Activated T-cell treated with anti-CD3 and anti-CD28 coated beads, Interleukin-2, amount 50 U/mL, for 72 hours (primary cell): ENCODE data around the gene SLC41A3. TPM values are rescaled to one million over a fixed set of nuclear protein-coding genes. Genes with fewer than 3 reads are reported as not detected.
A peak's percentile ranks its signal among the peaks of the same experiment; 100 is the strongest.

Source experiments
- ATAC-seq, 2 donors: fragments of 150-1000 bp; cut with Tn5 transposase; replicated peaks in 1 of 2; 2 replicates each; pipeline ENCODE4 v1.10.0; 2021; ENCODE audit warnings: moderate library complexity in 2 of 2, mild to moderate bottlenecking in 1 of 2
- DNase-seq, 2 donors: peaks; one replicate each; pipeline ENCODE4 v3.0.0; 2021 to 2022; ENCODE audit warnings: mixed read lengths in 1 of 2
- H3K27ac Mint-ChIP-seq: one replicate; pipeline ENCODE4 v1.8.0; 2022; ENCODE audit warnings: mild to moderate bottlenecking, moderate library complexity, mixed read lengths
- H3K27me3 Mint-ChIP-seq: one replicate; pipeline ENCODE4 v1.8.0; 2022; ENCODE audit warnings: low read depth, mixed read lengths
- H3K36me3 Mint-ChIP-seq, 2 donors: one replicate each; pipeline ENCODE4 v1.8.0; 2022; ENCODE audit warnings: mixed read lengths in 2 of 2, mild to moderate bottlenecking in 1 of 2; ENCODE audit not compliant: insufficient read depth in 2 of 2
- H3K4me1 Mint-ChIP-seq: one replicate; pipeline ENCODE4 v1.8.0; 2022; ENCODE audit warnings: low read depth, mixed read lengths
- H3K4me3 Mint-ChIP-seq, 2 donors: one replicate each; pipeline ENCODE4 v1.8.0; 2022; ENCODE audit warnings: mild to moderate bottlenecking in 2 of 2, mixed read lengths in 2 of 2, moderate library complexity in 2 of 2
- H3K9me3 Mint-ChIP-seq, 2 donors: one replicate each; pipeline ENCODE4 v1.8.0; 2022; ENCODE audit warnings: mixed read lengths in 2 of 2
- total RNA-seq, 2 donors: library from RNA; stranded (reverse); gene quantifications; one replicate each; pipeline ENCODE4 v1.2.3, GENCODE V29; 2022

The SLC41A3 gene
- total RNA-seq, 2 donors from 2014 or later, result 32.3 to 34.5 TPM

GRCh38 chr3:126057501-126057819, 26.5 kb downstream of the SLC41A3 start:
- no peak overlapping the region for H3K27ac Mint-ChIP-seq
- no peak for DNase-seq

GRCh38 chr3:126056681-126057500, 27.0 kb downstream of the SLC41A3 start:
- no peak overlapping the region for H3K27ac Mint-ChIP-seq
- ATAC-seq, result no peak
- peaks cover 24% of the 10 kb centered on the region for H3K4me1 Mint-ChIP-seq
- no peak for DNase-seq
- no peaks in the 10 kb centered on the region for H3K27me3 Mint-ChIP-seq
- no peaks in the 10 kb centered on the region for H3K9me3 Mint-ChIP-seq
- no peaks in the 10 kb centered on the region for H3K36me3 Mint-ChIP-seq
- no peak overlapping the region for H3K4me3 Mint-ChIP-seq

More at GRCh38 chr3:126057501-126057819, 26.5 kb downstream of the SLC41A3 start:
- Mint-ChIP-seq H3K36me3 (no peaks in the 10 kb centered on the region), H3K9me3 (no peaks in the 10 kb centered on the region), H3K27me3 (no peaks in the 10 kb centered on the region), H3K4me3 (no peak overlapping the region), H3K4me1 (peaks cover 20% of the 10 kb centered on the region)
- ATAC-seq, result no peak

- H3K9me3 Mint-ChIP-seq, result no peaks in the 10 kb centered on the region
- peaks cover 24% of the 10 kb centered on the region for H3K4me1 Mint-ChIP-seq
- DNase-seq (no peak), ATAC-seq (no peak)
- no peaks in the 10 kb centered on the region for H3K27me3 Mint-ChIP-seq
- no peak overlapping the region for H3K4me3 Mint-ChIP-seq
- H3K27ac Mint-ChIP-seq, result no peak overlapping the region
- H3K36me3 Mint-ChIP-seq, result no peaks in the 10 kb centered on the region
Measured at GRCh38 chr3:126056088-126056487, 27.8 kb downstream of the SLC41A3 start.

DNA sequence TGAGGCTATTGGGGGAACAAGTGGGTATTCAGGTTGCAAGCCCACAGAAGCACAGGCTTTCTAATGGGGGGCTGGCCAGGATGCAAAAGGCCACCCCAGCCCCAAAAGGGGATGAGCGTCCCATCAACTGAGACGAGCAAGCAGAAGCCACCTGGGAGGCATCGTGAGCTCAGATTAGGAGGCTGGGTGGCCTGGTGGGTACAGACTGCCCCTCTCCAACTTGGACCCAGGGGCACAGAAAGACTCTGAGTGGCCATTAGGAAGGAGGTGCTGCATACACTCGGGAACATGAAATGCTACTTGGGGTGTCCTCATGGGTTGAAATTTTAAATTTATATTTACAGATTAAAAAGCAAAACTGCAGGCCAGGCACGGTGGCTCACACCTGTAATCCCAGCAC, 29.1 kb downstream of the SLC41A3 start:
- ATAC-seq (no peak), DNase-seq (no peak)
- Mint-ChIP-seq H3K27me3 (no peaks in the 10 kb centered on the region), H3K9me3 (no peaks in the 10 kb centered on the region), H3K4me3 (no peak overlapping the region), H3K27ac (no peak overlapping the region), H3K36me3 (no peaks in the 10 kb centered on the region), H3K4me1 (peaks cover 24% of the 10 kb centered on the region)

- DNase-seq, result no peak
- peak; percentile 34 to 68 for ATAC-seq
- no peaks in the 10 kb centered on the region for H3K9me3 Mint-ChIP-seq
- no peak overlapping the region for H3K27ac Mint-ChIP-seq
- no peaks in the 10 kb centered on the region for H3K27me3 Mint-ChIP-seq
- H3K4me3 Mint-ChIP-seq, result no peak overlapping the region
- no peaks in the 10 kb centered on the region for H3K36me3 Mint-ChIP-seq
- peaks cover 24% of the 10 kb centered on the region for H3K4me1 Mint-ChIP-seq
Measured at GRCh38 chr3:126053949-126054569, 29.9 kb downstream of the SLC41A3 start.

DNA sequence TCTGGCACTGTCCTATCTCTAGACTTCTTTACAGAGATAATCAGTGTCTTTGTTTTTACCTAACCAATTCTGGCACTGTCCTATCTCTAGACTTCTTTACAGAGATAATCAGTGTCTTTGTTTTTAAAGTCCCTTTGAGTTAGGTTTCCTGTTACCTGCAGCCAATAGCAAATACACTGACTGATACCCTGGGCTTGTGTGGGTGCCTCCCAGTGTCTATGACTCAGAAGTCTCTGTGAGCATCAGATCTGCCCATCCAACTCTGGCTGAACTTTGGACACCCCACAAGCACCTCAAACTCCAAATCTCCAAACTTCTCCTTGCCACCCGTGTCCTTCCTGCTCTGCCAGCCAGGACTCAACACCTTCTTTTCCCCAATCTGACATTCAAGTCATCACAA, 30.4 kb downstream of the SLC41A3 start:
- DNase-seq, result no peak
- peak; percentile 50 to 70 for ATAC-seq
- Mint-ChIP-seq H3K27me3 (no peaks in the 10 kb centered on the region), H3K27ac (no peak overlapping the region), H3K9me3 (no peaks in the 10 kb centered on the region), H3K4me1 (peaks cover 24% of the 10 kb centered on the region), H3K36me3 (no peaks in the 10 kb centered on the region), H3K4me3 (no peak overlapping the region)

DNA sequence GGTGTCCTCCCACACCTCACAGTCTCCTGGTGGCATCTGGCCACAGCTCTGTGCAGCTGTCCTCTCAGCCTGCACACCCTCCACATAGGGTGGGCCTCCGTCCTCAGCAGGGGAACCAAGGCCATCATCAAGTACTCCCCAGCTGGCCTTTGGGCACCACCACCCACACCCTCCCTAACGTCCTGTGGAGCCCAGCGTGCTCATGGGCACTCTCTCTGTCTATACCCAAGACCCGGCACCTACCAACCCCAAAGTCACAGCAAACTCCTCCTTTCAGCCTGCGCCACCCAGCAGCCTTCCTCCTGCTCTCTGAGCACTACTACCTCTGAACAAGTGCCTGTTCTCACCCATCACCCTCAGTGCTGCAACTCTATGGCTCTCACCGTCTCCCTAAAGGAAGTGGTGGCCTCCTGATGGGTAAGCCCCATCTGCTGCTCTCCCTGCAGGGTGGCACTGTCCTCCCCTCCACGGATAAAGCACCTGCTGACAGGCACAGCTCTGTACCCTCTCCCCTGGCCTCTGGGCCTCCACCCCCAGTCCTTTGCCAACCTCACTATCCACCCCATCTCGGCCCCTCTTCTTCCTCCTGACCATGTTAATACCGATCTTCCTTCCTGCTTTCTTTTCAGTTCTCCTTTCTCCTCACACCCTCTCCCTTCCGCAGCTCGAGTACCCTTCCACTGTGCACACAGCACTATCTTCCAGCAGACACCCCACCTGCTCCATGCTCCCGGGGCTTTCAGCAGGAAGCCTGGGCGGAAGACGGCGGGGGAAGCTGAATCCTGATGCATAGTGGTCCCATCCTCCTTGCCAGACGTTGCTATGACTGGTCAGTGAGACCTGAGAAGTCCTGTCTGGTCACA, 31.5 kb downstream of the SLC41A3 start:
- peak in 1 of 2 donors; percentile 34 for ATAC-seq

GRCh38 chr3:126051741-126052140, 32.2 kb downstream of the SLC41A3 start:
- Mint-ChIP-seq H3K9me3 (no peaks in the 10 kb centered on the region), H3K27ac (no peak overlapping the region), H3K4me3 (no peak overlapping the region), H3K4me1 (peaks cover 24% of the 10 kb centered on the region), H3K27me3 (no peaks in the 10 kb centered on the region), H3K36me3 (no peaks in the 10 kb centered on the region)
- DNase-seq (no peak), ATAC-seq (no peak)

More for the DNA sequence above, 31.5 kb downstream of the SLC41A3 start:
- H3K4me1 Mint-ChIP-seq, result peaks cover 24% of the 10 kb centered on the region
- DNase-seq, result no peak
- H3K4me3 Mint-ChIP-seq, result no peak overlapping the region
- H3K27ac Mint-ChIP-seq, result peak overlapping the region; percentile 24
- H3K27me3 Mint-ChIP-seq, result no peaks in the 10 kb centered on the region
- no peaks in the 10 kb centered on the region for H3K36me3 Mint-ChIP-seq
- no peaks in the 10 kb centered on the region for H3K9me3 Mint-ChIP-seq

DNA sequence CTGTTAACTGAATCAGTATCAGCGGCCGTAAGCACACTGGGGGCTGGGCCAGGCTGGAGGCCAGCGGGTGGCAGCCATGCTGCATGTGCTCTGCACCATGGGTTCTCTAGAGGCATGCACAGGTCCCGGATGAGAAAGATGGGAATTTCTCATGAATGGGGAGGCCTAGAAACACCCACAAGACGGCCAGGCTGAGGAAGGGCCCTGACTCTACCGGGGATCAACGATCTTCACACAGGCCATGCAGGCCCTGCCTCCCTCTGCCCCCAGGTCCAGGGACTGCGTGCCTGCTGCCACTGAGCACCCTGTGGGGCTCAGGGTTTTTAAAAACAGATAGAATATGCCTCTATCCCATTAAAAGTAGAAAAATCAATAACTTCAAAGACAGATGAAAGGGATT, 32.7 kb downstream of the SLC41A3 start:
- Mint-ChIP-seq H3K27ac (no peak overlapping the region), H3K9me3 (no peaks in the 10 kb centered on the region), H3K27me3 (no peaks in the 10 kb centered on the region), H3K36me3 (peaks cover 0 to 1% of the 10 kb centered on the region in 2 donors), H3K4me3 (no peak overlapping the region), H3K4me1 (peaks cover 24% of the 10 kb centered on the region)
- DNase-seq (no peak), ATAC-seq (no peak)

DNA sequence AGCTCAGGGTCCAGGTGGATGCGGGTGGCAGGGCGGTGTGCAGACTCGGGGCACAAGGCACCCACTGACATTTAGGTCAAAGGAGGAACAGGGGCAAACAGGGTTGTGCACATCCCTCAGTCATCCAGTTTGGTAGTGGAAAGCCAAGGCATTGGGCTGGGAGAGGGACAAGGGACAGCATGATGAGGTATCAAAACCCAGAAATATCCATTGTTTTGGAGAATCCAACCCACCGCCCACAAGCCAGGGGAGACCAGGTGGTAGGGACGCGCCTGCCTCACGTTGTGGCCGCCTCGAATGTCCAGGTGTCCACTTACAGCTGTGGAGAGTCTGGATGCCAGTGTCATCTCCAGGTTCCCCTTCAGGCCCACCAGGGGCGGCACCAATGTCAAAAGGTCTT, 33.3 kb downstream of the SLC41A3 start:
- ATAC-seq (no peak), DNase-seq (no peak)
- peaks cover 0 to 1% of the 10 kb centered on the region in 2 donors for H3K36me3 Mint-ChIP-seq
- no peaks in the 10 kb centered on the region for H3K9me3 Mint-ChIP-seq
- H3K4me1 Mint-ChIP-seq, result peaks cover 24% of the 10 kb centered on the region
- no peaks in the 10 kb centered on the region for H3K27me3 Mint-ChIP-seq
- H3K27ac Mint-ChIP-seq, result no peak overlapping the region
- H3K4me3 Mint-ChIP-seq, result no peak overlapping the region

DNA sequence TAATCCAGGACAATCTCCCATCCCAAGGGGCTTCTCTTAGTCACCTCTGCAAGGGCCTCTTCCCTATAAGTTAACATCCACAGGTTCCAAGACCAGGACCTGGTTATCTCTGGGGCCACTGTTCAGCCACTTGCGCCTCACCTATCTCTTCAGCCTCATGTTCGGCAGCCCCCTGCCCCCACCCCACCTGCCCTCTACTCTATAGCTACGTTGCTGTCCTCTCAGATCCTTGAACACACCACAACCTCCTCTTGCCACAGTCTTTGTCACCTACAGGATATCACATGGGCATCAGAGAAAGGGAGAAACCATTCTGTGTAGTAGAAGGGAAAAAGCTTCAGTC, 33.9 kb downstream of the SLC41A3 start:
- no peaks in the 10 kb centered on the region for H3K27me3 Mint-ChIP-seq

DNA sequence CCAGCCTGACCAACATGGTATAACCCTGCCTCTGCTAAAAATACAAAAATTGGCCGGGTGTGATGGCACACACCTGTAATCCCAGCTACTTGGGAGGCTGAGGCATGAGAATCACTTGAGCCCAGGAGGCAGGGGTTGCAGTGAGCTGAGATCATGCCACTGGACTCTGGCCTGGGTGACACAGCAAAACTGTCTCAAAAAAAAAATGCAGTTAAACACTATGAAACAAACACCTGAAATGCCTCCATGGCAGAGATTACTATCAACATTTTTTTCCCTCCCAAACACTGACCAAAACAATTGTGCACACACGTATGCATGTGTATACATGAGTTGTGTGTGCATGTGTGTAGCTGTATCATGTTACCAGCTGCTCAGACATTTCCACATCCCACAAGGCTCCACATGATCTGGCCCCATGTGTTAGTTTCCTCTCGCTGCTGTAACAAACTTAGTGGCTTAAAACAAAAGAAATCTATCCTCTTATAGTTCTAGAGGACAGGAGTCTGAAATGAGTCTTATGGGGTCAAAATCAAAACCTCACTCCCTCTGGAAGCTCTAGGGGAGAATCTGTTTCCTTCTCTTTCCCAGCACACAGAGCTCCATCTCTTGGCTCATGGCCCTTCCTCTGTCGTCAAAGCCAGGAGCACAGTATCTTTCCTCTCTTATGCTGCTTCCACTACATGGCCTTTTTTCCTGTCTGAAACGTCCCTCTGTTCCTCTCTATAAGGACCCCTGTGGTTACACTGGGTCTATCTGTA, 34.5 kb downstream of the SLC41A3 start:
- no peak for ATAC-seq
- peaks cover 0 to 1% of the 10 kb centered on the region in 2 donors for H3K36me3 Mint-ChIP-seq
- H3K4me1 Mint-ChIP-seq, result peaks cover 20% of the 10 kb centered on the region
- H3K9me3 Mint-ChIP-seq, result no peaks in the 10 kb centered on the region
- DNase-seq, result no peak
- no peak overlapping the region for H3K4me3 Mint-ChIP-seq
- H3K27me3 Mint-ChIP-seq, result no peaks in the 10 kb centered on the region
- no peak overlapping the region for H3K27ac Mint-ChIP-seq

More for the DNA sequence above, 33.9 kb downstream of the SLC41A3 start:
- peaks cover 24% of the 10 kb centered on the region for H3K4me1 Mint-ChIP-seq
- H3K36me3 Mint-ChIP-seq, result peaks cover 0 to 1% of the 10 kb centered on the region in 2 donors
- DNase-seq (no peak), ATAC-seq (no peak)
- H3K9me3 Mint-ChIP-seq, result no peaks in the 10 kb centered on the region
- H3K27ac Mint-ChIP-seq, result no peak overlapping the region
- H3K4me3 Mint-ChIP-seq, result no peak overlapping the region
